Measurements from ENCODE around the gene SOCS1.
A peak's percentile ranks its signal among the peaks of the same experiment; 100 is the strongest.

The SOCS1 gene

GRCh38 chr16:11245222-11245737, 10.7 kb downstream of the SOCS1 start:
- DNase-seq (ENCODE audit: low read depth) = no peak

GRCh38 chr16:11242658-11243057, 13.3 kb downstream of the SOCS1 start:
- no peak for DNase-seq (ENCODE audit: low read depth)

GRCh38 chr16:11241480-11242204, 14.4 kb downstream of the SOCS1 start:
- DNase-seq (ENCODE audit: low read depth) = no peak

- DNase-seq (ENCODE audit: low read depth) = no peak
These were observed 15.1 kb downstream of the SOCS1 start for GRCh38 chr16:11240636-11241473.

GRCh38 chr16:11239644-11240632, 16.1 kb downstream of the SOCS1 start:
- DNase-seq (ENCODE audit: low read depth) = no peak

GRCh38 chr16:11238272-11239202, 17.5 kb downstream of the SOCS1 start:
- DNase-seq (ENCODE audit: low read depth) = no peak

- DNase-seq (ENCODE audit: low read depth) = no peak
These were observed 19.3 kb downstream of the SOCS1 start for GRCh38 chr16:11236461-11237254.

- DNase-seq (ENCODE audit: low read depth) = no peak
These were observed 20.4 kb downstream of the SOCS1 start for GRCh38 chr16:11235703-11235991.

GRCh38 chr16:11234884-11235702, 20.9 kb downstream of the SOCS1 start:
- no peak for DNase-seq (ENCODE audit: low read depth)

- DNase-seq (ENCODE audit: low read depth) = no peak
These were observed 22.2 kb downstream of the SOCS1 start for GRCh38 chr16:11233727-11234376.

- DNase-seq (ENCODE audit: low read depth) = peak; percentile 61
These were observed 22.9 kb downstream of the SOCS1 start for GRCh38 chr16:11232852-11233726.

GRCh38 chr16:11232302-11232851, 23.6 kb downstream of the SOCS1 start:
- no peak for DNase-seq (ENCODE audit: low read depth)

- DNase-seq (ENCODE audit: low read depth) = no peak
These were observed 24.5 kb downstream of the SOCS1 start for GRCh38 chr16:11231367-11231970.

GRCh38 chr16:11229906-11230305, 26.1 kb downstream of the SOCS1 start:
- DNase-seq (ENCODE audit: low read depth) = no peak

- DNase-seq (ENCODE audit: low read depth) = no peak
These were observed 26.6 kb downstream of the SOCS1 start for GRCh38 chr16:11229432-11229831.

GRCh38 chr16:11225677-11226549, 30.1 kb downstream of the SOCS1 start:
- no peak for DNase-seq (ENCODE audit: low read depth)

All from activated T-cell treated with anti-CD3 and anti-CD28 coated beads for 1 hour (primary cell).